HG03469 (cell line): ENCODE measurements around the gene MOV10.

Experiments
- ATAC-seq: cut with Tn5 transposase; IDR thresholded peaks from one replicate; pipeline ENCODE4 v1.9.1; 2021; ENCODE audit warnings: mild to moderate bottlenecking, moderate library complexity, moderate number of reproducible peaks; ENCODE audit not compliant: unreplicated experiment

MOV10 gene

GRCh38 chr1:112673592-112674439 is 643 bp upstream of the MOV10 start:
- no peak for ATAC-seq

- ATAC-seq: no peak
These were observed 698 bp downstream of the MOV10 start for GRCh38 chr1:112674986-112675727.

- ATAC-seq: no peak
These were observed 1.4 kb downstream of the MOV10 start for GRCh38 chr1:112675728-112676381.

GRCh38 chr1:112676543-112676942 is 2.1 kb downstream of the MOV10 start:
- no peak for ATAC-seq

GRCh38 chr1:112677501-112677900 is 3.0 kb downstream of the MOV10 start:
- no peak for ATAC-seq

GRCh38 chr1:112678605-112679004 is 4.1 kb downstream of the MOV10 start:
- no peak for ATAC-seq

GRCh38 chr1:112685913-112686312 is 11.5 kb downstream of the MOV10 start:
- no peak for ATAC-seq

- no peak for ATAC-seq
These were observed 12.0 kb downstream of the MOV10 start for GRCh38 chr1:112686417-112686816.

GRCh38 chr1:112686835-112687234 is 12.4 kb downstream of the MOV10 start:
- no peak for ATAC-seq

- no peak for ATAC-seq
These were observed 12.9 kb downstream of the MOV10 start for GRCh38 chr1:112687361-112687760.

GRCh38 chr1:112687785-112688496 is 13.5 kb downstream of the MOV10 start:
- no peak for ATAC-seq

GRCh38 chr1:112688781-112689193 is 14.3 kb downstream of the MOV10 start:
- no peak for ATAC-seq

GRCh38 chr1:112689196-112689841 is 14.9 kb downstream of the MOV10 start:
- ATAC-seq: no peak

- ATAC-seq: no peak
These were observed 15.4 kb downstream of the MOV10 start for GRCh38 chr1:112689842-112690237.

- ATAC-seq: no peak
These were observed 18.2 kb downstream of the MOV10 start for GRCh38 chr1:112692681-112693080.

GRCh38 chr1:112693821-112694220 is 19.4 kb downstream of the MOV10 start:
- no peak for ATAC-seq

GRCh38 chr1:112694363-112694929 is 20.0 kb downstream of the MOV10 start:
- ATAC-seq: no peak

GRCh38 chr1:112695276-112695675 is 20.8 kb downstream of the MOV10 start:
- ATAC-seq: no peak

- ATAC-seq: no peak
These were observed 22.3 kb downstream of the MOV10 start for GRCh38 chr1:112696578-112697314.
